ENCODE measurements around the gene CRTAC1.

DNA sequence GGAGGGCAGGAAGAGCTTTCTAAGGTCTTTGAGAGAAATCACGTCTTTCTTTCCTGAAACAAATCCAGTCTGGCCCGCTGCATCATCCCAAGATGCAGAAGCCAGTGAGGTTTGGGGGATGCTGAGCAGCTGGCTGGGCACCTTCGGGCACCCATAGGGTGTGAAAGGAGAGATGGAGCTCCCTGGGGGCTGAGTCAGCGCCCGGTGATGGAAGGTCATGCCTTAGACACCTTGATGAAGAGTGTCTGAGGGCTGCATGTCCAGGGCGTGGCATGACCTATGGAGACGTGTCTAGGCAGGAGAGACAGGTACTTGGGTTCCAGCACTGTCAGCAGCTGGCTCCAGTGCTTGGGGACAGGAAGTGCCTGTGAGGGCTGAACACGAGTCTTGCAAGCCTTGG lies 92.5 kb downstream of the CRTAC1 start:
- TF ChIP-seq, protein P1, sequence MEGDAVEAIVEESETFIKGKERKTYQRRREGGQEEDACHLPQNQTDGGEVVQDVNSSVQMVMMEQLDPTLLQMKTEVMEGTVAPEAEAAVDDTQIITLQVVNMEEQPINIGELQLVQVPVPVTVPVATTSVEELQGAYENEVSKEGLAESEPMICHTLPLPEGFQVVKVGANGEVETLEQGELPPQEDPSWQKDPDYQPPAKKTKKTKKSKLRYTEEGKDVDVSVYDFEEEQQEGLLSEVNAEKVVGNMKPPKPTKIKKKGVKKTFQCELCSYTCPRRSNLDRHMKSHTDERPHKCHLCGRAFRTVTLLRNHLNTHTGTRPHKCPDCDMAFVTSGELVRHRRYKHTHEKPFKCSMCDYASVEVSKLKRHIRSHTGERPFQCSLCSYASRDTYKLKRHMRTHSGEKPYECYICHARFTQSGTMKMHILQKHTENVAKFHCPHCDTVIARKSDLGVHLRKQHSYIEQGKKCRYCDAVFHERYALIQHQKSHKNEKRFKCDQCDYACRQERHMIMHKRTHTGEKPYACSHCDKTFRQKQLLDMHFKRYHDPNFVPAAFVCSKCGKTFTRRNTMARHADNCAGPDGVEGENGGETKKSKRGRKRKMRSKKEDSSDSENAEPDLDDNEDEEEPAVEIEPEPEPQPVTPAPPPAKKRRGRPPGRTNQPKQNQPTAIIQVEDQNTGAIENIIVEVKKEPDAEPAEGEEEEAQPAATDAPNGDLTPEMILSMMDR (IDR thresholded peaks at IDR 0.05; ENCODE audit: extremely low read depth in 1 of 2, insufficient read depth in 1 of 2, low read depth in 1 of 2, low read length in 2 of 2) = no peak
- TF ChIP-seq POLR2A (IDR thresholded peaks at IDR 0.05; ENCODE audit: low read depth, low read length) (no peak), POLR2AphosphoS5 (IDR thresholded peaks at IDR 0.05; ENCODE audit: insufficient read depth, low read depth, low read length) (no peak), EZH2 (IDR thresholded peaks at IDR 0.05; ENCODE audit: borderline replicate concordance, low read depth, low read length, severe bottlenecking) (no peak), JUN (IDR thresholded peaks at IDR 0.05; ENCODE audit: borderline replicate concordance, insufficient read depth, insufficient read length, low read depth) (no peak), MYC (IDR thresholded peaks at IDR 0.05; ENCODE audit: low read depth, low read length) (no peak)
